DOHH2 (cell line): ENCODE results near the gene APOA4.

Source experiments
- EZH2phosphoT487 ChIP-seq: fragments of 200-600 bp; sonication (generic); IDR thresholded peaks from 2 replicates; pipeline ENCODE4 v1.6.1; 2017; ENCODE audit warnings: borderline replicate concordance, mild to moderate bottlenecking, antibody characterized with exemption, low read length, moderate library complexity, mixed read lengths
- TF ChIP-seq, protein P1 (sequence below): fragments of 200-600 bp; sonication (generic); IDR thresholded peaks from one replicate; pipeline ENCODE4 v1.5.1; 2014; ENCODE audit warnings: antibody characterized with exemption, mild to moderate bottlenecking, low read depth, low read length; ENCODE audit not compliant: poor library complexity, severe bottlenecking

DNA sequence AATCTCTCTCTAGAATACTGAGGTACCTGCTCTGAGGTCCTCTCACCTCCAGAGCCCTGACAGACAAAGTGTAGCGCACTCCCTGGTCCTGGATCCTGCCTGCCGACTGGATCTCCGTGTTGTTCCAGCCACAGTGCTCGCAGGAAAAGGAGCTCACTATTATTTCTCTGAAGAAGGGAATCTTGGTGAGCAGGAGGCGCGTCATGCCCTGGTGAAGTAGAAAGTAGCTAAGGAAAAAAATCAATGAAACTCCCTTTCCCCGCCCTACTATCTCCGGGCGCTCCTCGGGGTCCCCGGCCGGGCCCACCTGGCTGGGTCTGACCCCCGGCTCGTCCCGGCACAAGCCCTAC lies 35.7 kb downstream of the APOA4 start:
- TF ChIP-seq, protein P1, sequence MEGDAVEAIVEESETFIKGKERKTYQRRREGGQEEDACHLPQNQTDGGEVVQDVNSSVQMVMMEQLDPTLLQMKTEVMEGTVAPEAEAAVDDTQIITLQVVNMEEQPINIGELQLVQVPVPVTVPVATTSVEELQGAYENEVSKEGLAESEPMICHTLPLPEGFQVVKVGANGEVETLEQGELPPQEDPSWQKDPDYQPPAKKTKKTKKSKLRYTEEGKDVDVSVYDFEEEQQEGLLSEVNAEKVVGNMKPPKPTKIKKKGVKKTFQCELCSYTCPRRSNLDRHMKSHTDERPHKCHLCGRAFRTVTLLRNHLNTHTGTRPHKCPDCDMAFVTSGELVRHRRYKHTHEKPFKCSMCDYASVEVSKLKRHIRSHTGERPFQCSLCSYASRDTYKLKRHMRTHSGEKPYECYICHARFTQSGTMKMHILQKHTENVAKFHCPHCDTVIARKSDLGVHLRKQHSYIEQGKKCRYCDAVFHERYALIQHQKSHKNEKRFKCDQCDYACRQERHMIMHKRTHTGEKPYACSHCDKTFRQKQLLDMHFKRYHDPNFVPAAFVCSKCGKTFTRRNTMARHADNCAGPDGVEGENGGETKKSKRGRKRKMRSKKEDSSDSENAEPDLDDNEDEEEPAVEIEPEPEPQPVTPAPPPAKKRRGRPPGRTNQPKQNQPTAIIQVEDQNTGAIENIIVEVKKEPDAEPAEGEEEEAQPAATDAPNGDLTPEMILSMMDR, result no peak
- no peak for TF ChIP-seq EZH2phosphoT487
